GM12878 (cell line): ENCODE data around the gene FRYL.

Experiments
- ZNF274 ChIP-seq: IDR thresholded peaks from one replicate; pipeline ENCODE4 v1.8.0; 2011; ENCODE audit not compliant: insufficient read length, insufficient read depth
- TF ChIP-seq, protein P1 (sequence below), 3 experiments: IDR thresholded peaks in 2 of 3; conservative IDR thresholded peaks in 1 of 3; 2 replicates each; pipeline ENCODE4 v1.5.1; 2011; ENCODE audit warnings: low read depth in 3 of 3, low read length in 3 of 3, mild to moderate bottlenecking in 3 of 3, control low read depth in 2 of 3, moderate library complexity in 2 of 3, inconsistent platforms in 1 of 3, mixed read lengths in 1 of 3; ENCODE audit not compliant: control insufficient read depth in 2 of 3, insufficient read depth in 1 of 3; ENCODE audit errors: extremely low read depth in 1 of 3

DNA sequence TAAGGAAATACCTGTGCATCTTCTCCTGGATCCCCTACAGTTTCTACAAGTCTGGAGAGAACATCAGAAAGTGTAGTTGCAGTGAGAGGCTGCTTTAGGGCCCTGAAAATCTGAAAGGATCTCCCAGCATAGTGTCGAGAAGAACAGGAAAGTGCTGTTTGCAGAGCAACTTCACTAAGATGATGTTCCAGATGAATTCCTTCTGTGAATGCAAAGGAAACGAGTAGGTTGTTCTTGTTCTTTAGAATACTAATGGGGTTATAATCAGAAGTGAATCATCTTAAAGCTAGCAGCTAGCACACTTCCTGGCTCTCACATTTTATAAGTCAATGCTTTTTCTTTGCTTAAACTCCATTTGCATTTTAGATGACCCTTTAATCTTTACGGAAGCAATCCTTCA is 236.3 kb downstream of the FRYL start:
- TF ChIP-seq, protein P1, sequence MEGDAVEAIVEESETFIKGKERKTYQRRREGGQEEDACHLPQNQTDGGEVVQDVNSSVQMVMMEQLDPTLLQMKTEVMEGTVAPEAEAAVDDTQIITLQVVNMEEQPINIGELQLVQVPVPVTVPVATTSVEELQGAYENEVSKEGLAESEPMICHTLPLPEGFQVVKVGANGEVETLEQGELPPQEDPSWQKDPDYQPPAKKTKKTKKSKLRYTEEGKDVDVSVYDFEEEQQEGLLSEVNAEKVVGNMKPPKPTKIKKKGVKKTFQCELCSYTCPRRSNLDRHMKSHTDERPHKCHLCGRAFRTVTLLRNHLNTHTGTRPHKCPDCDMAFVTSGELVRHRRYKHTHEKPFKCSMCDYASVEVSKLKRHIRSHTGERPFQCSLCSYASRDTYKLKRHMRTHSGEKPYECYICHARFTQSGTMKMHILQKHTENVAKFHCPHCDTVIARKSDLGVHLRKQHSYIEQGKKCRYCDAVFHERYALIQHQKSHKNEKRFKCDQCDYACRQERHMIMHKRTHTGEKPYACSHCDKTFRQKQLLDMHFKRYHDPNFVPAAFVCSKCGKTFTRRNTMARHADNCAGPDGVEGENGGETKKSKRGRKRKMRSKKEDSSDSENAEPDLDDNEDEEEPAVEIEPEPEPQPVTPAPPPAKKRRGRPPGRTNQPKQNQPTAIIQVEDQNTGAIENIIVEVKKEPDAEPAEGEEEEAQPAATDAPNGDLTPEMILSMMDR (IDR thresholded peaks at IDR 0.05 in 2 of 3, conservative IDR thresholded peaks at IDR 0.05 in 1 of 3; ENCODE audit: control insufficient read depth in 2 of 3, extremely low read depth in 1 of 3, insufficient read depth in 1 of 3, low read depth in 3 of 3, low read length in 3 of 3) = no peak
- TF ChIP-seq ZNF274 = no peak
